ENCODE measurements around the gene OTX2. TPM values are rescaled to one million over a fixed set of nuclear protein-coding genes. Genes with fewer than 3 reads are reported as not detected.

Gene OTX2
- total RNA-seq, 1 experiment from 2014 or later: not detected

- intact Hi-C loops (cut with micrococcal nuclease): no loop called here
- Histone ChIP-seq H3K9me2 (ENCODE audit: insufficient read depth) (no peaks in the 10 kb centered on the region), H3K27ac (ENCODE audit: low read depth, low read length) (no peak overlapping the region), H4K20me1 (ENCODE audit: insufficient read depth) (no peaks in the 10 kb centered on the region), H3K4me1 (ENCODE audit: control insufficient read depth in 1 of 2, insufficient read depth in 2 of 2, low read length in 2 of 2) (no peaks in the 10 kb centered on the region), H3K9me3 (ENCODE audit: control insufficient read depth in 1 of 2, insufficient read depth in 1 of 2, low read depth in 1 of 2, low read length in 2 of 2) (no peaks in the 10 kb centered on the region), H3K27me3 (ENCODE audit: insufficient read depth, low read length) (peaks cover 41% of the 10 kb centered on the region), H3K9ac (ENCODE audit: low read length) (no peak overlapping the region), H3K36me3 (ENCODE audit: control insufficient read depth in 1 of 2, insufficient read depth in 2 of 2, low read length in 2 of 2) (no peaks in the 10 kb centered on the region), H2AFZ (ENCODE audit: low read depth, low read length, poor library complexity, severe bottlenecking) (no peak overlapping the region), H3K4me3 (replicated peaks in 1 of 2; ENCODE audit: low read depth in 1 of 2, low read length in 2 of 2) (no peak overlapping the region), H3K4me2 (ENCODE audit: low read length) (no peak overlapping the region), H3K79me2 (ENCODE audit: insufficient read depth, low read length) (no peaks in the 10 kb centered on the region)
- ChIA-PET POLR2A (no interaction called here), RAD21 (ENCODE audit: low non-redundant PET in 1 of 2, low total read pairs in 2 of 2, uncharacterized antibody in 2 of 2, unreplicated experiment in 2 of 2) (no interaction called here), CTCF (no interaction called here)
- TF ChIP-seq ZFX (IDR thresholded peaks at IDR 0.05) (no peak), CTCF (IDR thresholded peaks at IDR 0.05 in 2 of 3, conservative IDR thresholded peaks at IDR 0.05 in 1 of 3; ENCODE audit: borderline replicate concordance in 1 of 3, insufficient read depth in 1 of 3, low read depth in 2 of 3, low read length in 2 of 3) (no peak), EGR1 (IDR thresholded peaks at IDR 0.05; ENCODE audit: low read depth) (no peak), EZH2 (IDR thresholded peaks at IDR 0.05) (no peak), MAX (IDR thresholded peaks at IDR 0.05) (no peak), YY1 (IDR thresholded peaks at IDR 0.05; ENCODE audit: extremely low read depth, insufficient replicate concordance, low read depth, low read length) (no peak), SIN3A (IDR thresholded peaks at IDR 0.05; ENCODE audit: low read depth) (no peak), SP1 (IDR thresholded peaks at IDR 0.05; ENCODE audit: low read depth) (no peak), CBX3 (IDR thresholded peaks at IDR 0.05; ENCODE audit: low read depth) (no peak), ELF1 (IDR thresholded peaks at IDR 0.05; ENCODE audit: borderline replicate concordance, low read depth) (no peak), ZBTB33 (IDR thresholded peaks at IDR 0.05; ENCODE audit: extremely low read depth, insufficient replicate concordance, low read length) (no peak), POLR2A (IDR thresholded peaks at IDR 0.05; ENCODE audit: borderline replicate concordance, extremely low read depth, insufficient read depth, insufficient read length) (no peak), CEBPB (IDR thresholded peaks at IDR 0.05; ENCODE audit: low read depth) (no peak), ATF3 (IDR thresholded peaks at IDR 0.05) (no peak), POLR2AphosphoS5 (IDR thresholded peaks at IDR 0.05; ENCODE audit: low read depth, low read length) (no peak), ZNF274 (IDR thresholded peaks at IDR 0.05; ENCODE audit: low read depth, low read length) (no peak), REST (IDR thresholded peaks at IDR 0.05; ENCODE audit: low read depth) (no peak)
- DNase-seq (ENCODE audit: low read depth, low spot score): no peak
- BruUV-seq (replicated peaks): no TSS peak
- no peak for ATAC-seq
Observed at GRCh38 chr14:56808383-56809269, 1.7 kb downstream of the OTX2 start.
